ENCODE measurements around the gene NFATC4.

NFATC4 gene

GRCh38 chr14:24367514-24368211, at the start of gene NFATC4:
NFATC4 (plus strand) TSS chr14:24368184; CDS start chr14:24368341, 157 bp downstream.
- DNase-seq (ENCODE audit: low read depth in 2 of 2), result peak; percentile 98 to 99
- no peak for TF ChIP-seq CTCF (IDR thresholded peaks at IDR 0.05; ENCODE audit: low read depth, low read length)
- peak within 1 kb of the TSS; percentile 83 to 88 for H3K4me3 ChIP-seq (replicated peaks in 1 of 2; ENCODE audit: low read depth in 2 of 2, low read length in 2 of 2)

GRCh38 chr14:24321212-24321975, 46.6 kb upstream of the NFATC4 start:
- no peak for TF ChIP-seq CTCF (IDR thresholded peaks at IDR 0.05; ENCODE audit: low read depth, low read length)
- no peak for DNase-seq (ENCODE audit: low read depth in 2 of 2)

GRCh38 chr14:24322672-24323071, 45.3 kb upstream of the NFATC4 start:
- no peak overlapping the region for H3K4me3 ChIP-seq (replicated peaks in 1 of 2; ENCODE audit: low read depth in 2 of 2, low read length in 2 of 2)
- DNase-seq (ENCODE audit: low read depth in 2 of 2), result no peak
- no peak for TF ChIP-seq CTCF (IDR thresholded peaks at IDR 0.05; ENCODE audit: low read depth, low read length)

More at GRCh38 chr14:24321212-24321975, 46.6 kb upstream of the NFATC4 start:
- no peak overlapping the region for H3K4me3 ChIP-seq (replicated peaks in 1 of 2; ENCODE audit: low read depth in 2 of 2, low read length in 2 of 2)

DNA sequence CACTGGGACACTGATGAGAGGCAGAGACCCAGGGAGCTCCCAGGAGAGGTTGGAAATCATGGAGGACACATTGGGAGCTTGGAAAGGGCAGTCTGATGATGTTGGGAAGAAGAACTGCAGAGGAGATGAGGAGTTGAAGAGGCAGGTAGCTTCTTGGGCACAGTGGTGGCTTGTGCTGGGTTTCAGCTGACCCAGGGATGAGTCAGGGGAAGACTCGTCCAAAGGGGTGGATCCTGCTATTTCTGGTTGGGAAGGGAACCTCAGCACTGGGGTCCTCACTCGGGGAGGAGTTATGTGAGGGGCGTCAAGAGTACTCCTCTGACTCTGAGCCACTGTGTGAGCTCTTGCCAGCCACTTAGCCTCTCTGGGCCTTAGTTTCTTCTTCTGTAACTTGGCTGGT, 44.6 kb upstream of the NFATC4 start:
- H3K4me3 ChIP-seq (replicated peaks in 1 of 2; ENCODE audit: low read depth in 2 of 2, low read length in 2 of 2), result no peak overlapping the region
- DNase-seq (ENCODE audit: low read depth in 2 of 2), result no peak
- no peak for TF ChIP-seq CTCF (IDR thresholded peaks at IDR 0.05; ENCODE audit: low read depth, low read length)

DNA sequence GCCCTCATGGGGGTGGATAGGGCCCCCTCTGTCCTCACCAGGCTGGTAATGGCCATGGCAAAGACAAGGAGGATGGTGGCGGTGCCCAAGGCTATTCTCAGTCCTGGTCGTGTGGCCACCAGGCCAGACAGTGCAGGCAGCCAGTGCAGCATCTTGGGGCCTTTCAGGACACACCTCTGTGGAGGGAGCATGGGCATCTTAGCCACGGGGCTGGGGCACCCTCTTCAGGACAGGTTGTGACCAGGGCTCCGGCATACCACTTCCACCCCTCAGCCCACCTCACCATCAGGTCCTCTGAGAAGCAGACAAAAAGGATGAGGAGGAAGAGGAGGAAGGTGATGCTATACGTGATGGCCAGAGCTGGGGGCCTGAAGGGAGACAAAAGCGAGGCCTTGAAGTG, 44.0 kb upstream of the NFATC4 start:
- DNase-seq (ENCODE audit: low read depth in 2 of 2), result no peak
- H3K4me3 ChIP-seq (replicated peaks in 1 of 2; ENCODE audit: low read depth in 2 of 2, low read length in 2 of 2), result no peak overlapping the region
- no peak for TF ChIP-seq CTCF (IDR thresholded peaks at IDR 0.05; ENCODE audit: low read depth, low read length)

DNA sequence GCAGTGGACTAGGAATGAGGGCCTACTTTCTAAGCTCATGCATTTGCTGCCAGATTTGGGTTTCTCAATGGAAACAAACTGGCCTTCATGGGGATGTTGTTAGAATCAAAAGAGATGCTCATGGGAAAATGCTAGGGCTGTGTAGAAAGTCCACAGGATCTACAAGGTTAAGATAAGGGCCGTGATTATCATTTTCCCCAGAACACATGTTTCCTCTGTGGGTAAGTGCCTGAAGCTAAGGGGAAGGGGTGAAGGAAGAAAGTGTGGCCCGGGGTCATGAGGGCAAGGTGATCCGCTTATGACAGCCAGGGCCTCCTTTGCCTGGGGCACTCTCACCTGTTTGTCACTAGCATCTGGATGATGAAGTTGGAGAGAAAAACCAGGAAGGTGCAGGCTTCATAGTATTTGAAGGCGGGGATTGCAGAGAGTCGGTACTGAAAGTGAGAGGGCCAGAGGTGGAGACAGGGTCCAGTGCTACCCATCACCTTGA, 42.9 kb upstream of the NFATC4 start:
- no peak overlapping the region for H3K4me3 ChIP-seq (replicated peaks in 1 of 2; ENCODE audit: low read depth in 2 of 2, low read length in 2 of 2)
- DNase-seq (ENCODE audit: low read depth in 2 of 2), result no peak
- no peak for TF ChIP-seq CTCF (IDR thresholded peaks at IDR 0.05; ENCODE audit: low read depth, low read length)
